NAMALWA (cell line): ENCODE data around the gene CLTCL1.
A peak's percentile ranks its signal among the peaks of the same experiment; 100 is the strongest.
"Not testable (repeated sequence)": the region's sequence is repeated elsewhere in the genome, so short reads cannot be mapped to it uniquely, and the experiment has no call there.

ENCODE experiments used
- DNase-seq: peaks from one replicate; pipeline ENCODE4 v3.0.0-alpha.2; 2015; ENCODE audit warnings: low spot score

Gene CLTCL1

DNA sequence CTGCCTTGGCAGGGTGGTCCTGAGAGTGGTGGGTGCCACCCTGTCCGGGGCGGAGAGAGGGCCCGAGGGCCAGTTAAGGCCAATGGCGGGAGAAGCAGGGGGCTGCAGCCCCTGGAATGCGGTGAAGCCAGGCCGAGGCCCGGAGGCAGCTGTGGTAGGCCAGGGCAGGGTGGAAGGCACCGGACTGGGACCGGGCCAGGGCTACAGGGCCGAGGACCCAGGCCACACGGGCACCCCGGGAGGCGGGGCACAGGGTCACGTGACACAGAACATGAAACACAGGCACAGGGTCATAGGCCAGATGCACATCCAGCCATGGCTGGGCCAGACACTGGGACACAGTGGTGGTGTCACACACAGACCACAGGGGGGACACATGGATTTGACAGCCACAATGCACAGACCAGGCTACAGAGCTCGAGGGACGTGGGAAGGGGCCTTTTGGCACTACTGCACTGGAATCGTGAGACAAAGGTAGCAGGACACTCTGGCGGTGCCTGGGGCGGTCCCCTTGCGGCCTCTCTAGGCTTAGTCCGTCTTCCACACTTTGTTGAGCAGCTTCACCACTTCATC lies 115.8 kb downstream of the CLTCL1 start:
- DNase-seq, result no peak

- DNase-seq, result no peak
These were observed 116.4 kb downstream of the CLTCL1 start for GRCh38 chr22:19175026-19175601.

- peak; percentile 73 for DNase-seq
These were observed 117.2 kb downstream of the CLTCL1 start for GRCh38 chr22:19174106-19175025.

GRCh38 chr22:19173047-19174035 lies 118.2 kb downstream of the CLTCL1 start:
- no peak for DNase-seq

DNA sequence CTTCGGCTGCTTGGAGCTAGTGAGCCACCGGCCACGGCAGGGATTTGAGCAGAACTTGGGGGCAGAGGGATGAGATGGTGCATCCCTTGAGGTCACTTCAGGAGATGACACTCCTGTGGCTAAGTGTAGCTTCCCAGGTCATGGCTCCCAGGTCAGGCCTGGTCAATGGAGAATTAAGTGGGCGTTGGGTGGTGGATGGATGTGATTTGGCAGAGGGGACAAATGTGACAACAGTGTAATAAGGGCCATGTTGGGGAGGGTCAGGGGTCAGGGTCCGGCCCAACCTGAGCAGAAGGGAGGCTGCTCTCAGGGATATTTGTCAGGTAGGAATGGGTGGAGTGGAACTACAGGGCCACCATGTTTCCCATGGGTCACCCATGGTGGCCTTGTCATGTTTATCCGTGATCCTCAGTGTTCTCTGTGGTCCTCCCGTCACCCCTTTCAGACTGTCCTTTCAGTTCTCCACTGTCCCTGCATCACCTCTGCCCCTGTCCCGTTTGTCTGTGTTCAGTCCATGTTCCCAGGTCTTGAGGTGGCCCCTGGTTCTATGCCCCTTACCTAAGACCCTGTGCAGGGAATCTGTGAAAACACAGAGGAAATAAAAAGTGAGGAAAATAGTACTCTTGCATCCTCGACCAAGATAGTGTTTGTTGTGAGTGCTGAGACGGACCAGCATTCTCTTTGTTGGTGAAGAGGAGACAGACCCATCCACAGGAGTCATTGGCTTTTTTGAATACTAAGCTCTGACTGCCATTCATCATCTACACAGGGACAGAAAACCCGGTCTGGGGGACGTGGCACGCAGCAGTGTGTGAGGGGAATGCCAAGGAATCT lies 119.1 kb downstream of the CLTCL1 start:
- no peak for DNase-seq

DNA sequence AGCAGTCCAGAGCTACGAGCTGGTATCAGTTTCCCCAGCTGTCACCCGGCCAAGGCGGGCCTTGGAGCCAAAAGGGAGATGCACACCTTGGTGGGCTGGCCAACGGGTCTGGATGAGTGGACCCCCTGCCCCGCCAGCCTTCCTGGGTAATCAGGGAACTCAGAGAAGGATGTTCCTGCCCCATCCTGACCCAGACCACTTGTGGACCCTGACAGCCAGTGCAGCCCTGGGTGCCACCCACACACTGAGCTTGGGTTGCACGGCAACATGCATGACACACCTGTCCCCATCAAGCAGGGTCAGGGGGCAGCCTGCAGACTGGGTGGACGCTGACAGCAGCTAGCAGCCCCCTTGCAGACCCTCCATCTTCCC lies 121.6 kb downstream of the CLTCL1 start:
- DNase-seq, result no peak

DNA sequence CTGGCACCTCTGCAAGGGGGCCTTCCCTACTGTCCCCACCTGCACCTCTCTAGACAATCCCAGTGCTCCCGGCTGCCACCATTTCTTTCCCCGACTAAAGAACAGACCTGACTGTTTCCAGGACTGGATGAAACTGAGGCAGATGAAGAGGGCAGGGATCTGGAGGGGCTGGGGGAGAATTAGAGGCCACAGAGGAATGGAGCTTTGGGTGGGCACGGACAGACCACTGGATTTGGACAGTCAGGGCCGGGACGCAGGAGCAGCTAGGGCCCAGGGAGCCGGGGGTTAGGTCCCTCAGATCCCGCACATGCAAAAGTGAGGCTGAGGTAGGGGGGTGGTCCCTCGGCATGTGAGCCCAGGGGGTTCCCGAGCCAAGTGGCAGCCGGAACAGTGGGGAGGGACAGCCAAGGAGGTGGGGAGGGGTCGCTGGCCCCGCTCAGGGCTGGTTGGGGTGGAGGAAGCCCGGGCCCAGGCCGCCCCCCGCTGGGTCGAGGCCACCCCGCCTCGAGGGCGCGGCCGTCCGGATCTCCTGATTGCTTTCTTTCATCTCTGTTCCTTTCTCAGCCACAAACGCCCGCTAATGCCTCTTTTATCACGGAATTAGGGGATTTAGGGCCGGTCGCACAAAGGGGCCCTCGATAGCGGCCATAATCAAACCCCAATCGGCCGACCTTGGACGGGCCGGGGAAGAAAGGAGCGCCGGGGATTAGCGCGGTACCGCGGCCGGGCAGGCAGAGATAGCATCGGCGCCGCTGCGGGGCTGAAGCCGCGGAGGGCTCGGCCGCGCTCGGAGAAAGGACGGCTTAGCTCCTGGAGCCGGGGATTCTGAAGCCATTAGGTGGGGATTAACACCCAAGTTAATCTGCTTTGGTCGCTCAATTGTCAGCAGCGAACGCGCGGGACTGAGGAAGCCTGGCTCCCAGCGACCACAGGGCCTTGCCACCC lies 122.2 kb downstream of the CLTCL1 start:
- no peak for DNase-seq

- DNase-seq, result no peak
These were observed 123.2 kb downstream of the CLTCL1 start for GRCh38 chr22:19168088-19168890.

GRCh38 chr22:19167106-19167869 lies 124.2 kb downstream of the CLTCL1 start:
- no peak for DNase-seq

- no peak for DNase-seq
These were observed 125.1 kb downstream of the CLTCL1 start for GRCh38 chr22:19166421-19166820.

GRCh38 chr22:19164425-19164824 lies 127.1 kb downstream of the CLTCL1 start:
- DNase-seq, result no peak

DNA sequence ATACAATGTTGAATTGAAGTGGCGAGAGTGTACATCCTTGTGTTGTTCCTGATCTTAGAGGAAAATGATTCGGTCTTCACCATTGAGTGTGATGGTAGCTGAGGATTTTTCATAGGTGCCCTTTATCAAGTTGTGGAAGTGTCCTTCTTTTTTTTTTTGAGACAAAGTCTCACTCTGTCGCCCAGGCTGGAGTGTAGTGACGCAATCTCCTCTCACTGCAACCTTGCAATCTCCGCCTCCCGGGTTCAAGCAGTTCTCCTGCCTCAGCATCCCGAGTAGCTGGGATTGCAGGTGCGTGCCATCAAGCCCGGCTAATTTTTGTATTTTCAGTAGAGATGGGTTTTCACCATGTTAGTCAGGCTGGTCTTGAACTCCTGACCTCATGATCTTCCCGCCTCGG lies 132.9 kb downstream of the CLTCL1 start:
- DNase-seq, result not testable (repeated sequence)

- DNase-seq, result not testable (repeated sequence)
These were observed 135.4 kb downstream of the CLTCL1 start for GRCh38 chr22:19156109-19156508.

DNA sequence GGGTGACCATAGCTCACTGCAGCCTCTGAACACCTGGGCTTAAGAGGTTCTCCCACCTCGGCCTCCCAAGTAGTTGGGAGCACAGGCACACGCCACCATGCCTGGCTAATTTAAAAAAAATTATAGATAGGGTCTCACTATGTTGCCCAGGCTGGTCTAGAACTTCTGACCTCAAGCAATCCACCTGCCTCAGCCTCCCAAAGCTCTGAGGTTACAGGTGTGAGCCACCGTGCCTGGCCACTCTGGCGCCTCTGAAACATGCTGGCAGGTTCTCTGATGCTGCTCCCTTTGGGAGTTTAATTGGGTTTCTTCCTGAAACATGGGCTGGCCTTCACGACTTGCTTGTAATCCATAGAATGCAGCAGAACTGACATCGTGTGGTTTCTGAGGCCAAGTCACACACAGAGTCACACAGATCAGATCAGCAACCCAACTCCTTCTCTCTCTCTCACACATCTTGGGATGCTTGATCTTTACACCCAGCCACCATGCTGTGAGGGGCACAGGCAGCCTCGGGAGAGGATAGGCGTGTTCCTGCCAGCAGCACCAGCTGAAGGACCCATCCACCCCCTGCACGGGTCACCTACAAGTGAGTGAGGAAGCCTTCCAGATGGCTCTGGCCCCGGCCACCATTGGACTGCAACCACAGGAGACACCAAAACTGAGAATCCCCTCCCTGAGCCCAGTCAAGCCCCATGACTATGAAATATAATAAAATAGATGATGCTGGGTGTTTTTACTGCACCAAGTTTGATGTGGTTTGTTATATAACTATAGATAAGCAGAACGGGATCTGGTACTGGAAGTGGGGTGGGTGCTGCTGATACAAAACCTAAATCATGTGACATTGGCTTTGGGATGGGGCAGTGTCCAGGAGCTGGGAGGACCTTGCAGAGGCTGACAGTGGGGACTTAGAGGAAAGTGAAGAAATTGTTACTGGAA lies 138.3 kb downstream of the CLTCL1 start:
- no peak for DNase-seq

GRCh38 chr22:19151329-19152191 lies 140.0 kb downstream of the CLTCL1 start:
- DNase-seq, result no peak
